GM21528 (cell line): ENCODE measurements around the gene CYB5R4.
A peak's percentile ranks its signal among the peaks of the same experiment; 100 is the strongest.
"Not testable (repeated sequence)": the region's sequence is repeated elsewhere in the genome, so short reads cannot be mapped to it uniquely, and the experiment has no call there.

Source experiments
- ATAC-seq: cut with Tn5 transposase; IDR thresholded peaks from one replicate; pipeline ENCODE4 v1.9.1; 2021; ENCODE audit warnings: mild to moderate bottlenecking, moderate library complexity; ENCODE audit not compliant: unreplicated experiment, low FRiP score

Gene CYB5R4

GRCh38 chr6:83860782-83861495, 1.4 kb downstream of the CYB5R4 start:
- no peak for ATAC-seq

DNA sequence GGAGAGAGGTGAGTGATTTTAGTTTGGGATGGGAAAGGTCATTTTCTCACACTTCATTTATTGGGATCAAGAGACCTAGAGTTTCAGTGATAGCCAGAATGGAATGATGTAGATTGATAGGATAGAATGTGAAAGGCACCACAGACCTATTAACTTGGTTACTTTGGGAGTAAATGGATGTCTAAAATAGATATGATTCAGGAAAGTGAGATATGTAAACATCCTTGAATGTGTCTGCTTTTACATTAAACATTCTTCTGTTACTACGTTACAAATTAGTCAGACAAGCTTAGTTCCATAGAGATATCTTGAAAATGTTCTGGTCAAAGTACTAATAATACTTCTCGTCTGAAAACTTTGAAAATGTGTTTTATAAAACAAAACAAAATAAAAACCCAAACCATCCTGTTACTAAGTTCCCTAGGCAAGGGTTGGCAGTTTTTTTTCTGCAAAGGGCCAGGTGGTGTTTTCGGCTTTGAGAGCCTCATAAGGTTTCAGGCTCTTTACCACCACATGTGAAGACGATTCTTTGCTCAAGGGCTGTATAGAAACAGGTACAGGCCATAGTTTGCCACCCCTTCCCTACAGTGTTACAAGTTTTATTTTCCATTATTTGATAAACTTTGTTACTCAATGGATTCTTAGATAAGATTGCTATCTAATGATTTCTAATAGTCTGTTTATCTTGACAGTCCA, 3.4 kb downstream of the CYB5R4 start:
- no peak for ATAC-seq

- no peak for ATAC-seq
These were observed 7.6 kb downstream of the CYB5R4 start for GRCh38 chr6:83867043-83867442.

DNA sequence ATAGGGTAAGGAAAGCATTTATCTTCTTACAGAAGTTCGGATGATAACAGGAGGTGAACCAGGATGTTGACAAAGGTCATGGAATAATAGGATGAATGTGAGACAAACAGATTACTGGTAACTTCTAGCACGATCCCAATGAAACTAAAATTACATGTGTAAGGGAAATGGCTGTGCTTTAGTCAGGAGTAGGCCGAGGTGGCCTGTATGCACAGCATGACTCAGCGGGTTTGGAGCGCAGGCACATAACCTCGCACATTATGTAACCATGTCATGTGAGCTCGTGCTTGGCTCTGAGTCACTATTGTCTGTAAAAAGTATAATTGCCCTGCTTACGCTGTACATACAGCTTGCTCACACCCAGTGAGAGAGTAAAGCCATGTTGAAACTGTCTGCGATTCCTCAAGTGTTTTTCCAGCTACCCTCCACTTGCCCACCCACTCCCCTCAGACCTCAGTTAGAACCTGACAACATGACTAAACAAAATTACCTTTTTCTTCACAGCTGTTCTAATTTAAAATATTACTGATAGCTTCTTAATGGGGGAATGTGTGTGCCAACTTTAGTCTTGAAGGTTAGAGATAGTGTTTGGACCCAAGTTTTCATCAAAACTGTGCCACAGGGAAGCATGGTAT, 8.2 kb downstream of the CYB5R4 start:
- ATAC-seq = no peak

- ATAC-seq = no peak
These were observed 9.2 kb downstream of the CYB5R4 start for GRCh38 chr6:83868639-83869038.

DNA sequence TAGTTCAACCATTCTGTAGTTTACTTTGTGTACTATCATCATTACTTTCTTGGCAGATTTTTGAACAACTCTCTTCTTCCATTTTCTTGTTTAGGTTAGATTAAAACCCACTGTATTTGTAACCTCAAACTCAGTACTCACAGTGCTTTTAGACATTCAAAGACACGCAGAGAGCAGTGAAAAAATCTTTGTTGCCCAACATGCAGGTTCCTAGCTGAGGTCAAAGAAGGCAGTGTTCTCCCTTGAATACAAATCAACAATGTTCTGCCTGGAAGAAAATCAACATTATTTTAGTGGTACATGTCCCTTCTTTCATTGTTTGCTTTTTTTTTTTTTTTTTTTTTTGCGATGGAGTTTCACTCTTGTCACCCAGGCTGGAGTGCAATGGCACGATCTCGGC, 11.2 kb downstream of the CYB5R4 start:
- ATAC-seq = no peak

DNA sequence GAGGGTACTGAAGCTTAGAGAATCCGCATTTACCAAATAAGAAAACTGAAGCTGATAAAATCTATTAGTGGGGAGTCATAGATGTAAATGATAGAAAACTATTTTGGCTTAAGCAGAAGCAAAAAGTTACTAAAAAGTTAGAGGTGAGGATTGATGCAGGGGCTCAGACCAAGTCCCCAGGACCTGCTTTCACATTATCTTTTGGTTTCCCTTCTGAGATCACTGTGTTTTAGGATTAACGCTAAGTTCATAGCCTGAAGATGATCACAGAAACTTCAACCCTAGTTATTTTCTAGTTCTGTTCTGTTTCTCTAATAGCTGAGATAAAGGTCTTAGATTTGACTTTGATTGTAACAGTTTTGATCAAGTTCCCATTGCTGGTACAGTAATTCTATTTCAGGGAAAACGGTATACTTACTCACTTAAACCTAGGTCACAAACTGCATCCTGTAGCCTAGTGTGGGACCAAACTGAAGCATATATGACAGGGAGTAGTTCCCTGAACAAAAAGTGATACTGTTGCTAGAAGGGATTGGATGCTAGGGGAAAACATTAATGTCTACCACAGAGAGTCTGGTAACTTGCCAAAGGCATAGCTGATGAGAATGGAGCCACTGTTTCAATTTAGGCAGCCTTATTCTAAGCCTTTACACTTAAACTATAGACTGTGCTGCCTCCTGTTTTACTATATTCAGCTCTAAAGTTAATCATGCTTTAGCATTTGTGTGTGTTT, 13.1 kb downstream of the CYB5R4 start:
- ATAC-seq = no peak

- ATAC-seq = no peak
These were observed 14.4 kb downstream of the CYB5R4 start for GRCh38 chr6:83873869-83874268.

DNA sequence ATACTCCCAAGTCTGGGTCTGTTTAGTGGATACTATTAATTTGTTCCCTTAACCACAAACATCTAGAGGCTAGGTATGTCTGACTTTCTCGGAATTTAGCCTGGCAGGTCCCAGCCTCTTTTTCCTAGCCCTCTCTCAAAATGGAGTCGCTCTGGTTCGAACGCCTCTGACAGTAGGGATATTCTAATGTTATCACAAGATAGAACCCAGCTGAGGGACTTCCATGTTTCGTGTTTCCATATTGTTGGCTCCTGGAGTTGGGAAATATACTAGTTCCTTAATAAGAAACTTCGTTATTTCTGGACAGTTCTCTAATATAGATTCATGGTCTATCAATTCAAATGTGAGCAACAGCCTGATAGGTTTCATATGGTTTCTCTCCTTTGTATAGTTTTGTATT, 16.4 kb downstream of the CYB5R4 start:
- no peak for ATAC-seq

GRCh38 chr6:83878902-83879644, 19.6 kb downstream of the CYB5R4 start:
- ATAC-seq = no peak

- no peak for ATAC-seq
These were observed 20.3 kb downstream of the CYB5R4 start for GRCh38 chr6:83879746-83880145.

- ATAC-seq = no peak
These were observed 23.8 kb downstream of the CYB5R4 start for GRCh38 chr6:83883240-83883639.

DNA sequence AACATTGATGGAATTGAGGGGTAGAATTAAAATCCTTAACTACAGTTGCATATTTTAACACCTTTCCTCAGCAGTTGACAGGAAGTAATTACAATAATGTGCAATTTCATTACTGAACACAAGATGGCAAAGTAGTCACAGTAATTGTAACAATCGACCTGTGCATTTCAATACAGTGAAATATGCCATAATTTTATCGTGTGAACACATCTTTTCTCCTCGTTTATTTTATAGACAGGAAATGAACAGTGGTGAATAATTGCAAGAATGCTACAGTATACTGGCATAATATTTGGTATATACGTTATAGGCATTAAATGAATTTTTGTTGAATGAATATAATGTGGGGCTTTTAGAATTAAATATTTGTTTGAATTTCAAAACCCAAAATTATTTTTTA, 25.0 kb downstream of the CYB5R4 start:
- ATAC-seq = peak; percentile 76

- no peak for ATAC-seq
These were observed 26.5 kb downstream of the CYB5R4 start for GRCh38 chr6:83885984-83886383.

- ATAC-seq = no peak
These were observed 30.1 kb downstream of the CYB5R4 start for GRCh38 chr6:83889621-83890020.

DNA sequence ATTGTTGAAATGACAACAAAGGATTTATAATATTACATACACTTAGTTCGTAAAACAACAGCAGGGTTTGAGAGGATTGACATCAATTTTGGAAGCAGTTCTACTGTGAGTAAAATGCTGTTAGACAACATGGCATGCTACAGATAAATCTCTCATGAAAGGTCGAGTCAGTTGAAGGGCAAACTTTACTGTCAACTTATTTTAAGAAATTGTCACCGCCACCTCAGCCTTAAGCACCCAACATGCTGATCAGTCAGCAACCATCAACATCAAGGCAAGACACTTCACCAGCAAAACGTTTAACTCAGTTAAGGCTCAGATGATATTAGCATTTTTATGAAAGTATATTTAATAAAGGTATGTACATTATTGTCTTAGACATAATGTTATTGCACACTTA, 31.0 kb downstream of the CYB5R4 start:
- ATAC-seq = no peak

DNA sequence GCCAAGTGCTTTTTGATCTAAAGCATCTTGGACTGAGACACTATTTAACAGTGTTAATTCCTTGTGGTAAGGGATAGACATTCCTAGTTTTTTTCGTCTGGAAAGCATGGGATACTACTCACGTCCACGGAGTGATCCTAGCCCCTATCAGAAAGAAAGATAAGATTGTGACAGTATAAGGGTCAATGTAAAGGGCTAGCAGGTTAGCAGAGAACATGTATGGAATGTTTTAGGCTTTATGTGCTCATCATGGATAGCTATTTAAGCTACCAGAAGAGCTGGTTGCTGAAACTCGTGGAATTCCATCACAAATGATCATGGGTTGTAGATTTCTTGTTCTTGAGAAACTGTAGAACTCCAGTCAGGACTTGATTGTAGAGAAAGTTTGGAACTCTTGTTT, 32.1 kb downstream of the CYB5R4 start:
- no peak for ATAC-seq

- no peak for ATAC-seq
These were observed 33.5 kb downstream of the CYB5R4 start for GRCh38 chr6:83893024-83893423.

DNA sequence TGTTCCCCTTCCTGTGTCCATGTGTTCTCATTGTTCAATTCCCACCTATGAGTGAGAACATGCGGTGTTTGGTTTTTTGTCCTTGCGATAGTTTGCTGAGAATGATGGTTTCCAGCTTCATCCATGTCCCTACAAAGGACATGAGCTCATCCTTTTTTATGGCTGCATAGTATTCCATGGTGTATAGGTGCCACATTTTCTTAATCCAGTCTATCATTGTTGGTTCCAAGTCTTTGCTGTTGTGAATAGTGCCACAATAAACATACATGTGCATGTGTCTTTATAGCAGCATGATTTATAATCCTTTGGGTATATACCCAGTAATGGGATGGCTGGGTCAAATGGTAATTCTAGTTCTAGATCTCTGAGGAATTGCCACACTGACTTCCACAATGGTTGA, 37.6 kb downstream of the CYB5R4 start:
- ATAC-seq = not testable (repeated sequence)

- no peak for ATAC-seq
These were observed 42.1 kb downstream of the CYB5R4 start for GRCh38 chr6:83901624-83902023.
